Activated naive CD8-positive, alpha-beta T cell (primary cell): ENCODE measurements around the gene STEAP4.
"Not testable (repeated sequence)": the region's sequence is repeated elsewhere in the genome, so short reads cannot be mapped to it uniquely, and the experiment has no call there.

Source experiments
- H3K27ac Mint-ChIP-seq: one replicate; pipeline ENCODE4 v1.8.0; 2021; ENCODE audit warnings: mixed read lengths
- H3K27me3 Mint-ChIP-seq: one replicate; pipeline ENCODE4 v1.8.0; 2021; ENCODE audit warnings: mixed read lengths
- H3K36me3 Mint-ChIP-seq: one replicate; pipeline ENCODE4 v1.8.0; 2021; ENCODE audit warnings: mixed read lengths
- H3K4me1 Mint-ChIP-seq: one replicate; pipeline ENCODE4 v1.8.0; 2021; ENCODE audit warnings: low read depth, mixed read lengths
- H3K4me3 Mint-ChIP-seq: one replicate; pipeline ENCODE4 v1.8.0; 2021; ENCODE audit warnings: mild to moderate bottlenecking, mixed read lengths
- H3K9me3 Mint-ChIP-seq: one replicate; pipeline ENCODE4 v1.8.0; 2021; ENCODE audit warnings: low read depth, mixed read lengths

STEAP4 gene

GRCh38 chr7:88267421-88267820, 39.3 kb downstream of the STEAP4 start:
- peaks cover 10% of the 10 kb centered on the region for H3K27me3 Mint-ChIP-seq
- no peak overlapping the region for H3K27ac Mint-ChIP-seq
- no peak overlapping the region for H3K4me3 Mint-ChIP-seq
- H3K9me3 Mint-ChIP-seq = no peaks in the 10 kb centered on the region
- no peaks in the 10 kb centered on the region for H3K4me1 Mint-ChIP-seq
- H3K36me3 Mint-ChIP-seq = no peaks in the 10 kb centered on the region

GRCh38 chr7:88264987-88265386, 41.7 kb downstream of the STEAP4 start:
- not testable (repeated sequence) for H3K4me1 Mint-ChIP-seq, H3K4me3 Mint-ChIP-seq, H3K27me3 Mint-ChIP-seq, H3K9me3 Mint-ChIP-seq, H3K36me3 Mint-ChIP-seq, H3K27ac Mint-ChIP-seq

GRCh38 chr7:88262562-88262961, 44.1 kb downstream of the STEAP4 start:
- Mint-ChIP-seq H3K36me3 (peaks cover 4% of the 10 kb centered on the region), H3K9me3 (no peaks in the 10 kb centered on the region), H3K27ac (no peak overlapping the region), H3K4me3 (no peak overlapping the region), H3K27me3 (peaks cover 10% of the 10 kb centered on the region), H3K4me1 (no peaks in the 10 kb centered on the region)

GRCh38 chr7:88260719-88261118, 46.0 kb downstream of the STEAP4 start:
- no peaks in the 10 kb centered on the region for H3K9me3 Mint-ChIP-seq
- no peak overlapping the region for H3K4me3 Mint-ChIP-seq
- no peak overlapping the region for H3K27ac Mint-ChIP-seq
- peaks cover 4% of the 10 kb centered on the region for H3K36me3 Mint-ChIP-seq
- H3K27me3 Mint-ChIP-seq = peaks cover 14% of the 10 kb centered on the region
- H3K4me1 Mint-ChIP-seq = no peaks in the 10 kb centered on the region

GRCh38 chr7:88259656-88260380, 46.9 kb downstream of the STEAP4 start:
- no peaks in the 10 kb centered on the region for H3K4me1 Mint-ChIP-seq
- peaks cover under 1% of the 10 kb centered on the region for H3K9me3 Mint-ChIP-seq
- peaks cover 14% of the 10 kb centered on the region for H3K27me3 Mint-ChIP-seq
- H3K27ac Mint-ChIP-seq = no peak overlapping the region
- no peak overlapping the region for H3K4me3 Mint-ChIP-seq
- peaks cover 4% of the 10 kb centered on the region for H3K36me3 Mint-ChIP-seq

- Mint-ChIP-seq H3K36me3 (peaks cover 12% of the 10 kb centered on the region), H3K9me3 (peaks cover 16% of the 10 kb centered on the region), H3K27me3 (peaks cover 14% of the 10 kb centered on the region)
- H3K4me1 Mint-ChIP-seq, H3K27ac Mint-ChIP-seq, H3K4me3 Mint-ChIP-seq: not testable (repeated sequence)
Observed at GRCh38 chr7:88258296-88258695, 48.4 kb downstream of the STEAP4 start.

GRCh38 chr7:88256906-88257305, 49.8 kb downstream of the STEAP4 start:
- H3K36me3 Mint-ChIP-seq = peaks cover 14% of the 10 kb centered on the region
- no peaks in the 10 kb centered on the region for H3K4me1 Mint-ChIP-seq
- no peak overlapping the region for H3K4me3 Mint-ChIP-seq
- peaks cover 15% of the 10 kb centered on the region for H3K27me3 Mint-ChIP-seq
- no peak overlapping the region for H3K27ac Mint-ChIP-seq
- H3K9me3 Mint-ChIP-seq = peaks cover 18% of the 10 kb centered on the region

GRCh38 chr7:88254721-88255424, 51.8 kb downstream of the STEAP4 start:
- Mint-ChIP-seq H3K27ac (no peak overlapping the region), H3K36me3 (peaks cover 17% of the 10 kb centered on the region), H3K4me3 (no peak overlapping the region), H3K27me3 (peaks cover 19% of the 10 kb centered on the region), H3K9me3 (peaks cover 18% of the 10 kb centered on the region), H3K4me1 (no peaks in the 10 kb centered on the region)

- Mint-ChIP-seq H3K4me3 (no peak overlapping the region), H3K4me1 (no peaks in the 10 kb centered on the region), H3K27ac (no peak overlapping the region), H3K9me3 (peaks cover 18% of the 10 kb centered on the region), H3K36me3 (peaks cover 17% of the 10 kb centered on the region), H3K27me3 (peaks cover 22% of the 10 kb centered on the region)
Observed at GRCh38 chr7:88253640-88254039, 53.1 kb downstream of the STEAP4 start.

- no peaks in the 10 kb centered on the region for H3K4me1 Mint-ChIP-seq
- no peaks in the 10 kb centered on the region for H3K36me3 Mint-ChIP-seq
- H3K9me3 Mint-ChIP-seq = no peaks in the 10 kb centered on the region
- no peak overlapping the region for H3K27ac Mint-ChIP-seq
- H3K4me3 Mint-ChIP-seq = no peak overlapping the region
- peaks cover 3% of the 10 kb centered on the region for H3K27me3 Mint-ChIP-seq
Observed at GRCh38 chr7:88244258-88244657, 62.4 kb downstream of the STEAP4 start.

- H3K27me3 Mint-ChIP-seq = no peaks in the 10 kb centered on the region
- no peaks in the 10 kb centered on the region for H3K36me3 Mint-ChIP-seq
- no peak overlapping the region for H3K27ac Mint-ChIP-seq
- H3K4me3 Mint-ChIP-seq = no peak overlapping the region
- no peaks in the 10 kb centered on the region for H3K4me1 Mint-ChIP-seq
- H3K9me3 Mint-ChIP-seq = no peaks in the 10 kb centered on the region
Observed at GRCh38 chr7:88243345-88243909, 63.3 kb downstream of the STEAP4 start.

- Mint-ChIP-seq H3K27me3 (peaks cover 5% of the 10 kb centered on the region), H3K36me3 (no peaks in the 10 kb centered on the region), H3K9me3 (no peaks in the 10 kb centered on the region), H3K4me1 (no peaks in the 10 kb centered on the region), H3K27ac (no peak overlapping the region), H3K4me3 (no peak overlapping the region)
Observed at GRCh38 chr7:88239852-88240251, 66.8 kb downstream of the STEAP4 start.

GRCh38 chr7:88233828-88234227, 72.9 kb downstream of the STEAP4 start:
- Mint-ChIP-seq H3K27ac (no peak overlapping the region), H3K27me3 (peaks cover 16% of the 10 kb centered on the region), H3K4me1 (no peaks in the 10 kb centered on the region), H3K4me3 (no peak overlapping the region), H3K9me3 (no peaks in the 10 kb centered on the region), H3K36me3 (peaks cover 4% of the 10 kb centered on the region)

GRCh38 chr7:88230646-88231045, 76.0 kb downstream of the STEAP4 start:
- Mint-ChIP-seq H3K9me3 (no peaks in the 10 kb centered on the region), H3K27me3 (peaks cover 20% of the 10 kb centered on the region), H3K36me3 (peaks cover 9% of the 10 kb centered on the region), H3K4me3 (no peak overlapping the region), H3K27ac (no peak overlapping the region), H3K4me1 (no peaks in the 10 kb centered on the region)

GRCh38 chr7:88229302-88229995, 77.2 kb downstream of the STEAP4 start:
- Mint-ChIP-seq H3K4me3 (no peak overlapping the region), H3K36me3 (peaks cover 9% of the 10 kb centered on the region)

More at GRCh38 chr7:88229302-88229995, 77.2 kb downstream of the STEAP4 start:
- H3K9me3 Mint-ChIP-seq = no peaks in the 10 kb centered on the region
- H3K27ac Mint-ChIP-seq = no peak overlapping the region
- H3K27me3 Mint-ChIP-seq = peaks cover 19% of the 10 kb centered on the region
- no peaks in the 10 kb centered on the region for H3K4me1 Mint-ChIP-seq
